ENCODE measurements around the gene GSG1. TPM values are rescaled to one million over a fixed set of nuclear protein-coding genes. Genes with fewer than 3 reads are reported as not detected.

The GSG1 gene
- polyA plus RNA-seq, 3 donors = not detected

DNA sequence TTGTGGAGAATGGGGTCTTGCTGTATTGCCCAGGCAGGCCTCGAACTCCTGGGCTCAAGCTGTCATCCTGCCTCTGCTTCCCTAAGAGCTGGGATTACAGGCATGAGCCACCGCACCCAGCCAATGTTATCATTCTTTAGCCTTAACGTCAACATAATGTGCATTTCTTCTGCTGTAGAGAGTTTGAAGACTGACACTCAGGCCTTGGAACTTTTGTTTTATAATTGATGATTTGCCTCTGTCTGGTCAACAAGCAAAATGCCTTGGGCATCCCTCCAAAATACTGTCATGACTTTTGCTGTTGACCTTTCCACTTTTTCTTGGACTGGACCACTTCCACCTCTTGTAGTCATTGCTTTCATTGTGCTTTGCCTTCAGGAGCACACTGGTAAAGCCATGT is 30.3 kb downstream of the GSG1 start:
- Histone ChIP-seq H3K4me1 (ENCODE audit: control insufficient read depth in 1 of 2, insufficient read depth in 2 of 2, low read length in 2 of 2) (no peaks in the 10 kb centered on the region), H3K4me2 (replicated peaks; ENCODE audit: extremely low read depth, low read length, poor library complexity, severe bottlenecking) (no peak overlapping the region), H3K27me3 (ENCODE audit: control insufficient read depth in 2 of 2, insufficient read depth in 2 of 2, low read length in 2 of 2) (no peaks in the 10 kb centered on the region), H3K27ac (ENCODE audit: low read depth in 1 of 2, low read length in 2 of 2) (no peak overlapping the region), H3K79me2 (ENCODE audit: insufficient read depth, low read length) (no peaks in the 10 kb centered on the region), H3K4me3 (replicated peaks in 1 of 3; ENCODE audit: low read depth in 2 of 3, low read length in 3 of 3) (no peak overlapping the region), H3K9ac (ENCODE audit: insufficient read depth, low read length, poor library complexity, severe bottlenecking) (no peak overlapping the region), H3K9me3 (replicated peaks in 1 of 2; ENCODE audit: control insufficient read depth in 1 of 2, insufficient read depth in 1 of 2, low read length in 2 of 2) (no peaks in the 10 kb centered on the region), H4K20me1 (ENCODE audit: insufficient read depth, low read length) (no peaks in the 10 kb centered on the region), H2AFZ (ENCODE audit: insufficient read depth, low read depth, low read length, poor library complexity, severe bottlenecking) (no peak overlapping the region), H3K36me3 (replicated peaks in 1 of 2; ENCODE audit: control insufficient read depth in 1 of 2, insufficient read depth in 2 of 2, low read length in 2 of 2) (peaks cover 0 to 10% of the 10 kb centered on the region in 2 donors)
- peaks cover 15 to 31% of the 10 kb centered on the region in 2 donors for H3K36me3 Mint-ChIP-seq
- intact Hi-C loops (cut with micrococcal nuclease) = no loop called here
- TF ChIP-seq, protein P1, sequence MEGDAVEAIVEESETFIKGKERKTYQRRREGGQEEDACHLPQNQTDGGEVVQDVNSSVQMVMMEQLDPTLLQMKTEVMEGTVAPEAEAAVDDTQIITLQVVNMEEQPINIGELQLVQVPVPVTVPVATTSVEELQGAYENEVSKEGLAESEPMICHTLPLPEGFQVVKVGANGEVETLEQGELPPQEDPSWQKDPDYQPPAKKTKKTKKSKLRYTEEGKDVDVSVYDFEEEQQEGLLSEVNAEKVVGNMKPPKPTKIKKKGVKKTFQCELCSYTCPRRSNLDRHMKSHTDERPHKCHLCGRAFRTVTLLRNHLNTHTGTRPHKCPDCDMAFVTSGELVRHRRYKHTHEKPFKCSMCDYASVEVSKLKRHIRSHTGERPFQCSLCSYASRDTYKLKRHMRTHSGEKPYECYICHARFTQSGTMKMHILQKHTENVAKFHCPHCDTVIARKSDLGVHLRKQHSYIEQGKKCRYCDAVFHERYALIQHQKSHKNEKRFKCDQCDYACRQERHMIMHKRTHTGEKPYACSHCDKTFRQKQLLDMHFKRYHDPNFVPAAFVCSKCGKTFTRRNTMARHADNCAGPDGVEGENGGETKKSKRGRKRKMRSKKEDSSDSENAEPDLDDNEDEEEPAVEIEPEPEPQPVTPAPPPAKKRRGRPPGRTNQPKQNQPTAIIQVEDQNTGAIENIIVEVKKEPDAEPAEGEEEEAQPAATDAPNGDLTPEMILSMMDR (IDR thresholded peaks at IDR 0.05) = no peak
- H3K27me3 Mint-ChIP-seq (ENCODE audit: low read depth in 3 of 3) = peaks cover 0 to 3% (median 2%) of the 10 kb centered on the region in 3 donors
- peaks cover 0 to 2% (median 0%) of the 10 kb centered on the region in 7 donors for H3K9me3 Mint-ChIP-seq
- H3K4me3 Mint-ChIP-seq = no peak overlapping the region
- no peaks in the 10 kb centered on the region for H3K4me1 Mint-ChIP-seq
- no peak for DNase-seq
- H3K27ac Mint-ChIP-seq = no peak overlapping the region
- 100% methylated on average over 1 of the region's 3 CpGs for WGBS (ENCODE audit: insufficient coverage)

DNA sequence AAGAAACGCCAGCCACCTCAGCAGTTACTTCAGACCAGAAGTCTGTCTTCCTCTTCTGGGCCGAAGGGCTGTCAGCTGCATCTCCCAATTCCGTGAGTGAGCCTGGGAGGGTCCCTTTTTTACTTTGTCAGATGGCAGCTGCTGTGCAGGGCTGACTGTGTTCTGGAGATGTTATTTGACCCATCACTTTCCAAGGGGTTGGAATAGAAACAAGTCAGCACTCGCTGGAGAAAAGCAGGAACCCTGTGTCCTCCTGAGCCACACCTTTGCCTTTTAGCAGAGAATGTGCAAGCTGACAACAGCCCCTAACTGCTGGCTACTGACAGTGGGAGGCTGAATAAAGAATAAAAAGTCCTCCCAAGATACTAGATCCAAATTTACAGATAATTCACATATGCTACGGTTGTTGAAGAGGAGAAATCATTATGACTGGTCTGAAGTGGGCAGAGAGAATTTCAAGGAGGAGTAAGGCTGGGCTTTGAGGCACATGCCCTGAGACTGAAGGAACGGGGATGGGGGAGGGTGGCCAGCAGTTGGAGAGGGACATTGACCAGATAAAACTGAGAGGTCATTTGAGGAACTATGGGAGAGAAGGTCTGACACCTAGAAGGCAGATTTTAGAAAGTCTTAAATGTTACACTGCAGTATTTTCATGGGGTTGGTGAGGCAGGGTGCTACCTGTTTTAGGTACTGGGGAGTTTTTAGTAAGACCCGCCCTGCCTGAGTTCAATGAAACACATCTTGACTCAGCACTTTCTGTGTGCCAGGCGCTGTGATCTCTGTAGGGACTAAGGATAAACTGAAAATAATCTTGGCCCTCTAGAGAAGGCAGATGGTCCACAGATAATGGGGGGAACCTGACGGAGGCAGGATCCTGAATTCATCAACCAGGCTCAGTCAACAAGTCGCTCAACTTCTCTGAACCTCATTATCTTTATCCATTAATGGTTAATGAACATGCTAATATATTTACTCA is 31.9 kb downstream of the GSG1 start:
- Mint-ChIP-seq H3K27me3 (ENCODE audit: low read depth in 3 of 3) (peaks cover 0 to 3% (median 0%) of the 10 kb centered on the region in 3 donors), H3K27ac (peak overlapping the region in 4 of 7 donors; percentile 26 to 52 (median 38)), H3K36me3 (peaks cover 13 to 38% of the 10 kb centered on the region in 2 donors), H3K9me3 (no peaks in the 10 kb centered on the region), H3K4me1 (no peaks in the 10 kb centered on the region), H3K4me3 (no peak overlapping the region)
- Histone ChIP-seq H3K4me1 (ENCODE audit: control insufficient read depth in 1 of 2, insufficient read depth in 2 of 2, low read length in 2 of 2) (no peaks in the 10 kb centered on the region), H3K9me3 (replicated peaks in 1 of 2; ENCODE audit: control insufficient read depth in 1 of 2, insufficient read depth in 1 of 2, low read length in 2 of 2) (no peaks in the 10 kb centered on the region), H3K9ac (ENCODE audit: insufficient read depth, low read length, poor library complexity, severe bottlenecking) (no peak overlapping the region), H3K27me3 (ENCODE audit: control insufficient read depth in 2 of 2, insufficient read depth in 2 of 2, low read length in 2 of 2) (no peaks in the 10 kb centered on the region), H3K36me3 (replicated peaks in 1 of 2; ENCODE audit: control insufficient read depth in 1 of 2, insufficient read depth in 2 of 2, low read length in 2 of 2) (peaks cover 2 to 8% of the 10 kb centered on the region in 2 donors), H3K79me2 (ENCODE audit: insufficient read depth, low read length) (no peaks in the 10 kb centered on the region), H4K20me1 (ENCODE audit: insufficient read depth, low read length) (no peaks in the 10 kb centered on the region), H2AFZ (ENCODE audit: insufficient read depth, low read depth, low read length, poor library complexity, severe bottlenecking) (no peak overlapping the region), H3K27ac (ENCODE audit: low read depth in 1 of 2, low read length in 2 of 2) (no peak overlapping the region), H3K4me3 (replicated peaks in 1 of 3; ENCODE audit: low read depth in 2 of 3, low read length in 3 of 3) (no peak overlapping the region), H3K4me2 (replicated peaks; ENCODE audit: extremely low read depth, low read length, poor library complexity, severe bottlenecking) (no peak overlapping the region)
- no peak for DNase-seq
- 71% methylated on average over 4 of the region's 10 CpGs for WGBS (ENCODE audit: insufficient coverage)
- intact Hi-C loops (cut with micrococcal nuclease) = no loop called here
- TF ChIP-seq, protein P1 (IDR thresholded peaks at IDR 0.05) = no peak

Data from CD14-positive monocyte (primary cell).